ENCODE measurements around the gene CCT7.

The CCT7 gene

DNA sequence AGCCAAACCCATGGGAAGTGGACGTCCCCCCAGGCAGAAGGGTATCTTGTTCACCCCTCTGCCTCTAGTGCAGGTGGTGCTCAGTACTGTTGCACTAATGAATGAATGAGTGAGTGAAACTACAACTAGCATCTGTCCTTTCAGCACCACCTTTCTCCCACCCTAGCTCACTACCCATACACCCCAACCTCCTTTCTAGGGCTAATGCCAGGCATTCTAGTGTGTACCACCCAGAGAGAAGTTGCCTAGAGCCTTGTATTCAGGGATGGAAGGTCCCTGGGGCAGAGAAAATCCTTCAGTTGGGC, 22.5 kb downstream of the CCT7 start:
- Histone ChIP-seq H3K36me3 (peaks cover 37% of the 10 kb centered on the region), H3K4me1 (ENCODE audit: control insufficient read depth in 1 of 2, insufficient read depth in 1 of 2, low read depth in 1 of 2, low read length in 1 of 2) (no peaks in the 10 kb centered on the region), H3K27me3 (no peaks in the 10 kb centered on the region), H3K9me3 (no peaks in the 10 kb centered on the region), H3K4me3 (ENCODE audit: low read depth in 1 of 2, low read length in 1 of 2) (no peak overlapping the region), H3K27ac (no peak overlapping the region)
- TF ChIP-seq, protein P1, sequence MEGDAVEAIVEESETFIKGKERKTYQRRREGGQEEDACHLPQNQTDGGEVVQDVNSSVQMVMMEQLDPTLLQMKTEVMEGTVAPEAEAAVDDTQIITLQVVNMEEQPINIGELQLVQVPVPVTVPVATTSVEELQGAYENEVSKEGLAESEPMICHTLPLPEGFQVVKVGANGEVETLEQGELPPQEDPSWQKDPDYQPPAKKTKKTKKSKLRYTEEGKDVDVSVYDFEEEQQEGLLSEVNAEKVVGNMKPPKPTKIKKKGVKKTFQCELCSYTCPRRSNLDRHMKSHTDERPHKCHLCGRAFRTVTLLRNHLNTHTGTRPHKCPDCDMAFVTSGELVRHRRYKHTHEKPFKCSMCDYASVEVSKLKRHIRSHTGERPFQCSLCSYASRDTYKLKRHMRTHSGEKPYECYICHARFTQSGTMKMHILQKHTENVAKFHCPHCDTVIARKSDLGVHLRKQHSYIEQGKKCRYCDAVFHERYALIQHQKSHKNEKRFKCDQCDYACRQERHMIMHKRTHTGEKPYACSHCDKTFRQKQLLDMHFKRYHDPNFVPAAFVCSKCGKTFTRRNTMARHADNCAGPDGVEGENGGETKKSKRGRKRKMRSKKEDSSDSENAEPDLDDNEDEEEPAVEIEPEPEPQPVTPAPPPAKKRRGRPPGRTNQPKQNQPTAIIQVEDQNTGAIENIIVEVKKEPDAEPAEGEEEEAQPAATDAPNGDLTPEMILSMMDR (IDR thresholded peaks at IDR 0.05): no peak

GRCh38 chr2:73257021-73257420, 22.9 kb downstream of the CCT7 start:
- Histone ChIP-seq H3K9me3 (no peaks in the 10 kb centered on the region), H3K27ac (no peak overlapping the region), H3K36me3 (peaks cover 33% of the 10 kb centered on the region), H3K27me3 (no peaks in the 10 kb centered on the region), H3K4me1 (ENCODE audit: control insufficient read depth in 1 of 2, insufficient read depth in 1 of 2, low read depth in 1 of 2, low read length in 1 of 2) (no peaks in the 10 kb centered on the region), H3K4me3 (ENCODE audit: low read depth in 1 of 2, low read length in 1 of 2) (no peak overlapping the region)
- TF ChIP-seq, protein P1 (IDR thresholded peaks at IDR 0.05): no peak

DNA sequence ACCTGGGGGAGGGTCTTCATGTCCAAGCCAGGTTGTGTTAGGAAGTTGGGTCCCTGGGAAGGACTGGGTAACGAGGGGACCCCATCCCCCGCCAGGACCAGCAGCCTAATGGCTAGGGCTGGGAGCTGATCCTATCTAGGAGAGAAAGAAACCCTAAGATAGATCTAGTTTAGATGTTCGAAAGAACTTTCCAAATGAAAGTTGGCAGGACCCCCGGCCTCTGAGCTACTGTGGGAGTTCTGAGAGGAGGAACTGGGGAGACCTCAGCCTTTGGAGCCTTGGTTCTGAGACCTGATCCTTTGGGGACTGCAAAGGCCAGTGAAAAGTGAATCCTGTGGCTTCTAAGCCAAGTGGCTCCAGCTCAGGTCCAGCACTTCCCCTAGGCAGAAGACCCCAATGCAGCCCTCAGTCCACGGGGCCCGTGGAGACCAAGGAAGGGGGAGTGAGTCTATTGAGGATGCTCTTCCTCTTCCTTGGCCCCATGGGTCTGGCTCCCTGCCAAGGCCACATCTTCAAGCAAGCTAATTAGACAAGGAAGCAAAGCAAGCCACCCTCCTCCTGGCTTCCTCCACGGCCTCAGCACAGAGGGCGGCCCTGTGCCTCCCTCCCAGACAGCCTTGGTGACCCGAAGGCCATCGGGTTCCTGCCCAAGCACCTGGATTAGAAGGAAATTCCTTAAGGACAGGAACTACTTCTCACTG, 23.5 kb downstream of the CCT7 start:
- peaks cover 27% of the 10 kb centered on the region for H3K36me3 ChIP-seq
- no peak overlapping the region for H3K27ac ChIP-seq
- H3K27me3 ChIP-seq: no peaks in the 10 kb centered on the region
- H3K9me3 ChIP-seq: no peaks in the 10 kb centered on the region
- no peaks in the 10 kb centered on the region for H3K4me1 ChIP-seq (ENCODE audit: control insufficient read depth in 1 of 2, insufficient read depth in 1 of 2, low read depth in 1 of 2, low read length in 1 of 2)
- TF ChIP-seq, protein P1 (IDR thresholded peaks at IDR 0.05): no peak
- H3K4me3 ChIP-seq (ENCODE audit: low read depth in 1 of 2, low read length in 1 of 2): no peak overlapping the region

- H3K36me3 ChIP-seq: peaks cover 20% of the 10 kb centered on the region
- no peak overlapping the region for H3K27ac ChIP-seq
- no peaks in the 10 kb centered on the region for H3K27me3 ChIP-seq
- no peaks in the 10 kb centered on the region for H3K4me1 ChIP-seq (ENCODE audit: control insufficient read depth in 1 of 2, insufficient read depth in 1 of 2, low read depth in 1 of 2, low read length in 1 of 2)
- H3K9me3 ChIP-seq: no peaks in the 10 kb centered on the region
- TF ChIP-seq, protein P1 (IDR thresholded peaks at IDR 0.05): no peak
- no peak overlapping the region for H3K4me3 ChIP-seq (ENCODE audit: low read depth in 1 of 2, low read length in 1 of 2)
Measured at GRCh38 chr2:73258186-73258912, 24.2 kb downstream of the CCT7 start.

GRCh38 chr2:73258913-73259215, 24.8 kb downstream of the CCT7 start:
- Histone ChIP-seq H3K27me3 (no peaks in the 10 kb centered on the region), H3K4me3 (ENCODE audit: low read depth in 1 of 2, low read length in 1 of 2) (no peak overlapping the region), H3K9me3 (no peaks in the 10 kb centered on the region), H3K4me1 (ENCODE audit: control insufficient read depth in 1 of 2, insufficient read depth in 1 of 2, low read depth in 1 of 2, low read length in 1 of 2) (no peaks in the 10 kb centered on the region), H3K27ac (no peak overlapping the region), H3K36me3 (peaks cover 14% of the 10 kb centered on the region)
- TF ChIP-seq, protein P1 (IDR thresholded peaks at IDR 0.05): no peak
